HG02571 (cell line): ENCODE results near the gene SPRY4.
"Not testable (repeated sequence)": the region's sequence is repeated elsewhere in the genome, so short reads cannot be mapped to it uniquely, and the experiment has no call there.

Experiments used
- ATAC-seq: cut with Tn5 transposase; IDR thresholded peaks from one replicate; pipeline ENCODE4 v1.9.1; 2021; ENCODE audit warnings: mild to moderate bottlenecking, moderate library complexity; ENCODE audit not compliant: unreplicated experiment

SPRY4 gene

DNA sequence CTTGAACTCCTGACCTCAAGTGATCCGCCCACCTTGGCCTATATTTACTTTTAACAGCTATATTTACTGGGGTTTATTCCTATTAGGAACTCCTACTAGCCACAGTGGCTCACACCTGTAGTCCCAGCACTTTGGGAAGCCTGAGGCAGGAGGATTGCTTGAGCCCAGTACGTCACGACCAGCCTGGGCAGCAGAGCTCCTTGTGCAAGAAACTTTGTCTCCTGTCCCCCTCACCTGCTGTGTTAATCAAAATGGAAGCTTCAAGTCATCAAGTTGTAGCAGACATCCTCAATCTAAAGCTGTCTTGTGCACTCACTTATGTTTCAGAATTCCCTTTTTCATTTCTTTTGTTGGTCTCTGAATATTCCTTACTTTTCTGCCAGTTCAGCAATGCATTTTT lies 15.0 kb upstream of the SPRY4 start:
- no peak for ATAC-seq

DNA sequence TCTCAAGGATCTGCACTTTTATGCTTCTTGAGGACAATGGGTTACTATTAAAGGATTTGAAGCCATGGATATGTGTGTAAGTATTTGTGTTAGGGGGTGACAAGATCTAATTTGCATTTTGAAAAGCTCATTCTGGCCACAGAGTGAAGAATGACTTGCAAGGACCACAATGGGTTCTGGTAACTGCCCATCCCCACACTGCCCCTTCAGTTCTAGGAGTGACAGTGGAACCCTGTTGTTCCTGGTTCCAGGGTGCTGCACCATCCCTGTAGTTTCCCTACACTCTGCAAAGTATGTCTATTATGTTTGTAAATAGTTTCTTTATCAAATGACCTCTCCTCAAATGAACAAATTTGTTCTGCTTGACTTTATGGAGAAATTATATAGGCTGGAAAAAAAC lies 9.7 kb upstream of the SPRY4 start:
- ATAC-seq = no peak

DNA sequence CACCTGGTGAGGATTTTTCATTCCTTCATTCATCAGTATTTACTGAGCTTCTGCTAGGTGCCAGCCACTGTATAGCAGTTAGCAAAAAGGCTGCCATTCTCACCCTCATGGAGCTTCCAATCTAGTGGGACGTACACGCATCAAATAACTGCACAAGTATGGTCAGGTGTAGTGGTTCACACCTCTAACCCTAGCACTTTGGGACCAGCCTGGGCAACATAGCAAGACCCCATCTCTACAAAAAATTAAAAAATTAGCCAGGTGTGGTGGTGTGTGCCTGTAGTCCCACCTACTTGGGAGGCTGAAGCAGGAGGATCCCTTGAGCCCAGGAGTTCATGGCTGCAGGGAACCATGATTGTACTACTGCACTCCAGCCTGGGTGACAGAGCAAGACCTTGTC lies 8.9 kb upstream of the SPRY4 start:
- not testable (repeated sequence) for ATAC-seq

DNA sequence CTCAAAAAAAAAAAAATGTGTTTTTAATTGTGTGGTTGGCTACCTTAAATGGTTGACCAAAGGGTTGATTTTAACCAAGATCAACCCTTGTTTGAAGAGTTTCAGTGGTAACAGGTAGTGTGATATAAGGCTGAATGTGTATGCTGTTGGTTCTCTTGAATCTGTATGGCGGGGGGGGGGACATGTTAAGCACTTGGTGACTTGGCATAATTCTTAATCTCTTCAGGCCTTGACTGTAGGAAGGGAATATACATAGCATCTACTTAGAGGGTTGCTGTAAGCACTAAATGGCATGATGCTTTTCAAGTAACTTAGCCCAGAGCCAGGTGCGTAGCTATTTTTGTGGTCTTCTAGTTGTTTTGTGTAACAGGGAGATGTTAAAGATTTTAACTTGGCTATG lies 5.6 kb upstream of the SPRY4 start:
- no peak for ATAC-seq

DNA sequence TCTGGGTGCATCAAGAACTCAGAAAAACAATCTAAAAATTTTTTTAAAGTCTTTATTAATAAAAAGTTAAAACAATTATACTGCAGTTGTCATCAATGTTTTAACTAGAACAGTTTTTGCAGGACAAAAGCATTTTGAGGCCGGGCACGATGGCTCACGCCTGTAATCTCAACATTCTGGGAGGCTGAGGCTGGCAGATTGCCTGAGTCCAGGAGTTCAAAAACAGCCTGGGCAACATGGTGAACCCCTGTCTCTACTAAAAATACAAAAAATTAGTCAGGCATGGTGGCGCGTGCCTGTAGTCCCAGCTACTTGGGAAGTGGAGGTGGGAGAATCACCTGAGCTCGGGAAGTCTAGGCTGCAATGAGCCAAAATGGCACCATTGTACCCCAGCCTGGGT lies 5.2 kb upstream of the SPRY4 start:
- no peak for ATAC-seq

DNA sequence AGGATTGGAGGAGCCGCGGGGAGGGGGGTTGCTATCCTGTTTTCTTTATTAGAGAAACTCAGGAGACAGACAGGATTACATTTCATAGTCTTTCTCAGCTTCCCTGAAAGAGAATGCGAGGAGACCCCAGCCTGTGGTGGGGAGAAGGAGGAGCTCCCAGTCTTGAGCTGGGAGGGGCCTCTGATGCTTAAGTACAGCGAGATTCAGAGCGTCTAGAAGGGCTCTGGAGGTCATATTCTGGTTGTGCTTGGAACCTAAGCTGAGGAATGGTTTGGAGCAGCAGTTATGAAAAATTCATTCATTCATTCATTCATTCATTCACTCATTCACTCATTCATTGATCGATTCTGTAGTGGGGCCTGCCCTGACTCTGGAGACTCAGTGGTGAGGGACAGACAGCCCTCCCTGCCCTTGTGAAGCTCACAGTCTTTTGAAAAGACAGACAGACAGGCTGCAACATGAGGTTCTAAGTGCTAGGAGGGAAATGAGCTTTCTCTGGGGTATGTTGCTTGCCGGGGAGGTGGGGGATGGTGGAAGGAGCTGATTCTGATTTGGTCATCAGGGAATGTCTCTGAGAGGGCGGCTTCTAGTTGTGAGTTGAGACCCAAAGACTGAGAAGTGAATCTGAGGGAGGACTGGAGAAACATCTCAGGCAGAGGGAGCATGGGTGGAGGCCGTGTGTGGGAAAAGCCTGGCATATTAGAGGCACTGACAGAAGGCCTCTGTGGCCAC lies 2.5 kb upstream of the SPRY4 start:
- no peak for ATAC-seq

DNA sequence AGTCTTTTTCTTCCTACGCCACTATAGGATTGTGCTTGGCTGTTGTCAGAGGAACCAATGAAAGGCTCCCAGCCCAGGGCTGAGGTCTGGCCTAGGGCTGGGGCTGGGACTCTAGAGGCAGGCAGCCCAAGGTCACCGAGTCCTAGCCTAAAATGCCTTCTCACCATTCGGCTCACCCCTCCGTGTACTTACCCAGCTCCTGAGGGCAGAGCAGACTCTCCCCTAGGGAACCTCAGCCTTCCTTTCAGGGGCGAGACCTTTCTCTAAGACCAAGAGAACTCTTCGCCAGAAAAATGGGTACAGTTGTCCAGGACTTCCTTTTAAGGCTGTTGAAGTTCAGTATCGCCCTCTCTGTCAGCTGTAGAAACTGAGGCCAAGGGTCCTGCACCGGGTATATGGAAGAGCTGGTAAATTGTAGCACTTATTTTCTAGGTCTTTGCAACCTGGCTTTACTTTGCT lies 1.7 kb upstream of the SPRY4 start:
- ATAC-seq = no peak

DNA sequence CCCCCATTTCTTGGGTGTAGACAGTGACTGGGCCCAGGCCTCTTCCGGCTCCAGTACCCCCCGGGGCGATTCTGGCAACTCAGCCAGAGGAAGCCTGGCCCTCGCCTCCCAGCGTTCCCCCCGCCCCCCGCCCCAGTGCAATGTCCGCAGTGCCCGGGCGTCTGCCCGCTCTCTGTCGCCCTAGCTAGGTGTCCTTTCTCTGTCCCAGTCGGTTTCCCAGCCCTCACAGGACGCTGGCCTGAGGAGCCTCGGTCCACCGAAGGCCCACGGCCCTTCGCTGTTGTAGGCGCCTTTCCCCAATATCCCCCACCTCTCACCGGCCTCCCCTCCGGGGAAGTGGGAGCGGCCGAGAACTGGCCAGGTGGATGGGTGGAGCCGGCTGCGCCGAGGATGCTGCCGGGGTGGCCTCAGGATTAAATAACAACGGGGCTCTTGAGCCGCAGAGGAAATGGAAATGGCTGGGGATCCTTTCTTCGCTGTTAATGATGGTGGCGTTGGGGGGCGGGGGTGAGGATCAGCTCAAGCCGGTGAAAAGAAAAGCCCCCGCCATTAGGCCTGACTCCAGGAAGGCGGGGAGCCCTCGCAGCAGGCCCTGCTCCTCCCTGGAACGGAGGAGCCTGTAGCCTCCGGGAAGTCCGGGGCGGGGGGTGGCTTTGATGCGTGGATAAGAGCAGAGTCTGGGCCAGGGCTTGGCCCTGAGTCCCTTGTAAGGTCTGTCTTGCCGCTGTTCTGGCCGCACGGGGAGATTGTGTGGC lies 1.1 kb upstream of the SPRY4 start:
- no peak for ATAC-seq

DNA sequence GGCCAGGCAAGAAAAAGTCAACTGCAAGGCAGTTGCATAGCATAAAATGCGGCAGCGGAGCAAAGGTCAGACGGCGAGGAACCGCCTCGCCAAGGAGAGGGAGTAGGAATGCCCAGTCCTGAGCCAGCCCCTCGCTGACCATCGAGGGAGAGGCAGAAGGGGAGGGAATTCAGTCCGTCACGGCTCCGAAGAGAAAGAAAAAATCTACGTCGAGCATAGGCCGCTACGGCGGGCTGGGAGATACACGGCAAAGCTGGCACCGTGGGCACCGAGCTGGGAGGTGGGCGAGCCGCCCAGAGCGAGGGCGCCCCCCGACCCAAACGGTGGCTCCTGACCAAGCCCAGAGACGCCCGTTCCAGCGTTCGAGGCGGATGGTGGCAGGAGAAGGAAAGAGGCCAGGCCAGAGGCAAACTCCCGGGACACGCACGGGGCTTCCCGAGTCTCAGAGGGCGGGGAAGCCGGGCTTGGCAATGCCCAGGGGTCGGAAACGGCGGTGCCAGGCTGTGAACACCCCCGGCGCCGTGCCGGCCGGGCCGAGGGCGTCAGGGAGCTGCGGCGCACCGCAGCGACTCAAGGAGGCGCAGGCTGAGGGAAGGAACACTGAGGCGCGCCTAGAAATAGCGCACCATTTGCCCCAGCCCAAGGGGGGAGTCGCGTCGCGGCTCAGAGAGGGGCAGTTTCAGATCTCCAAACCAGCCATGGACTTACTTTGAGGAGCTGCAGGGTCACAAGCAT lies 518 bp downstream of the SPRY4 start:
- ATAC-seq = peak; percentile 39

DNA sequence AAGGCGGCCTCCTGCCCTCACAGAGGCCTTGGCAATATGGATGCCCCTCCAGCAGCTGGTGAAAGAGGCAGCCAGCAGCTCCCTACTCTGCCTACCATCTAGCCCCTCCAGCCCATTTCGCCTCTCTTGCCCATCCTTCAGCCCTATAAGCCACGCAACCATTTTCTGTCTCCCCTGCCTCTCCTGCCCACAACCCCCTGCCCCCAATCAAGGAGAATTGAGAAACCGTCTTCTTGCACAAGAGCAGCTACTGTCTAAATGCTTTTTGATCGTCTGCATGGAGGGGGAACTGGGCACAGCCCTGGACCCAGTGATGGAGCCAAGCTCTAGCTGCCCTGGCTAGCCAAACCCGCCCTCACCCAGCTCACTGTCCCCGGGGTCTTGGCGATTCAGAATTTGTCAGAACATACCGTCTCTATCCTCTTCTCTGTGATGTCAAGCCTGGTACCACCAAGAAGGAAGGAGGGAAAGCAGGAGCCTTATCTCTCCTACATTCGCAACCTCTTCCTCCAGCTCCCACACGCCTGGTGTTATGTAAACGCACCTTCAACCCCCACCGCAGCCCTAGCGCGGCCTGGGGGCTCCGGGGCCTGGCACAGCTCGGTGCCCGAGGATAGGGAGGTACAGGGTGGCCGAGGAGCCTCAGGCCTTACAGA lies 1.2 kb downstream of the SPRY4 start:
- no peak for ATAC-seq

DNA sequence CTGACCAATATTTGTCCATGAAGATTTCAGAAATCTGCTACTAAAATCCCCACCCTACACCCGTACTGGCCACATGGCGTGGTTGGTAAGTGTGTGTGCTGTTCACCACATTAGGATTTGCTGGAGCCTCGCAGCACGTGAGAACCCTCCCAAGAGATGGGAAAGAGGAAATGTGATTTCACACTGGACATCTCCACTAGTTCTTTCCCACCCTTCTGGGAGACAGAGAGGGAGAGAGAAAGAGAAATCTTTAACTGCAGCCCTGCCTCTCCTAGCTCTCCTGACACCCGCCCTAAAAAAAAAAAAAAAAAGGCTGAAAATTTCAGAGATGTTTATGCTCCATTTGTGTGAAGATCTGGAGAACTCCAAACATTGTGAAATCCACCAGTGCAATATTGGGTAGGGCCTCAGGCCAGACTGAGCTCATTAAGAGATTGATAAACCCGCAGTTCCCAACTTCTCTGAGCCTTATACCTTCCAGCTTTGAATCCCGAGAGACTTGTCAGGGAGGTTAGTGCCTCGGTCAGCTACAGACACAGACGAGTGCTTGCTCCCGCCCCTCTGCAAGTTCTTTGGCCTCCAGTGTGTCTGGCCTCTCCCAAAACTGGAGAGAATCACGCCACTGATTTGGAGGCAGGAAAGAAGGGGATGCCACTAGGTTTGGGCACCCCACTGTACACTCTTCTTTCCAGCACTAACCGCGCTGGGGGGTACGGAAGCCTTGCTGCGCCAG lies 1.9 kb downstream of the SPRY4 start:
- no peak for ATAC-seq

DNA sequence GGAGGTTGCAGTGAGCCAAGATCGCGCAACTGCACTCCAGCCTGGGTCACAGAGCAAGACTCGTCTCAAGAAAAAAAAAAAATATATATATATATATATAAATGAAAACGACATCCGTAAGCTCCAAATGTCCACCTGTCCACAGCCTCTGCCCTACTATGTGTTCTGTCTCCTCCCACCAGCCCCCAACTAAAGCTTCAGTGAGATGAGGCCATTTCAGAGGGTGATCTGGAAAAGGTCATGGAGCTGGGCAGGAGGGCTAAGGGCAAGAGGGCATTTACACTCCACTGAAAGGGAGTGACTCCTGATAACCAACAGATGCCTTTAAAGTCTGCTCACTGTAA lies 2.4 kb downstream of the SPRY4 start:
- no peak for ATAC-seq

DNA sequence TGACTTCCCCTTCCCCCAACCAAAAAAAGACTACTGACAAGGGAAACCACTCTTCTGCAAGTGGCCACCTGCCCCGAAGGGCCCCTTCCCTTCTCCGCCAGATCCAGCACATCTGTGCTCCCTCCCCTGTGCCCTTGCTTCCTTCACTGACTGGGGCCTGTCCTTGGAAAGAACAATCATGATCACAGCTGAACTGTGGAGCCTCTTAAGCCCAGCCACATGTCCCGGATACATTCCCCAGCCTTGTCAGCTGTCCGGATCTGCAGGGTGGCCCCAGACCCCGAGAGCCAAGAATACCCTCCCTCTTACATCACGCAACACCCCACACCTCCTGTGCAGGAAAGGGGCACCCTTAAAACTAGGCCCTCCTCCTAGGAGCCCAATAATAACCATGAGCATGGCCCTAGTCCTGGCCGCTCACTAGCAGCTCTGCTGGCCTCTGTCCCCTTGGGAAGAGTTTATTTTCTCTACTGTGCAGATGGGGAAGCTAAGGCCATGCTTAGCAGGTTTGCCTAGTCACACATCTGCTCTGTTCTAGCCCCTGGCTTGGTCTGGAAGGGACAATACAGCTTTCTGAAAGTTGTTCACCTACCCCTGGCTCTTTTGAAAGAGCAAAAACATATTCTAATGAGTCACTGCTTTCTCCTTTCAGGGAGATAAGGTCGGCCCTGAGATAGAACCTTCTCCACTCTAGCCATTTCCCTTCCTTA lies 3.8 kb downstream of the SPRY4 start:
- ATAC-seq = no peak

DNA sequence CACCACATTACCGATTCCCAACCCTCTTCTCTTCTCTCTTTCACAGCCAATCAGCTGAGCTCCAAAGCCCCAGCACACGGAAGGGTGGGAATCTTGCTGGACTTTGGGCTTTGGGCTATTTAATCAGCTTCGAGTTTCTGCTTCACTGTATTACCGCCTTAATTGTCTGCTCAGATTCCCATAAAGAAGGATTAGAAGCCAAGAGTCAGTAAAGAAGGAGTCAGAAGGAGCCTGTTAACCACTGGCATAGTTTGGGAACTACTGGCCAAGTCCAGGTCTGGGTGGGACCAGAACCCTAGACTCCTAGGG lies 4.4 kb downstream of the SPRY4 start:
- ATAC-seq = no peak

DNA sequence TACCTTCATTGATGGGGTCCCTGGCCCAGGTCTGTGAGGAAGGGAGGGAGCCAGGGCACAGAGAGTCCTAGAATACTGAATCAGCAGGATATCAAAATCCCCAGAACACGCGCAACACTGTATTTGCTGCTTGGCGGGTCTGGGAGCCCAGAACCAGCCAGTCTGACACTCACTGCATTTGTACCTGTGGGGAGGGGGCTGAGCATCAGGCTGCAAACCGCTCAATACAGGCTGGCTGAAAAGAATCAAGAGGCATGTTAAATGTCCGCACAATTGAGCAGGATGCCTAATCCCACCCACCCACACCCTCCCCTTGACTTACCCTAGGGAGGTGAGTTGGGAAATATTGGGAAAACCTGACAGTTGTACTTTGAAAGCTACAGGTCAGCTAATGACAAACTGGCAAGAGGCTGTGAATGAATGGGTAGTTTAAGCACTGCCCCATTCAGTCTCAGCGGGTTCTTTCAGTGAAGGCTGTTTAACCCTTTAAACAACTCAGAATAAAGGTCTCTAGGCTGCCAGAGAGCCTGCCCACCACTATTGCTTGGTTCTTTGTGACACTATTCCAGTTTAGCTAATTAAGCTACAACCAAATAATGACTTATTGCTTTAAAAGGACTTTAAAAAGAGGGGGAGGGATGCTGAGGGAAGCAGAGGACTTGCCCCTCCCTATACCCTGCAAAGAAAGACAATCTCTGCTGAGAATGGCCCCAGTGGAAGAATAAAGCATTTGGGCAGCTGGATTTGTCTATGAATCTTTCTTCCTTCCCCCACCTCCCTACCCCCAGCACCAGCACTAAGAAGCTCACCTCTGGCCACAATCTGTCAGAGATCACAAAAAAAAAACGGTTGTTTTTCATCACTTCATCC lies 5.0 kb downstream of the SPRY4 start:
- ATAC-seq = no peak

DNA sequence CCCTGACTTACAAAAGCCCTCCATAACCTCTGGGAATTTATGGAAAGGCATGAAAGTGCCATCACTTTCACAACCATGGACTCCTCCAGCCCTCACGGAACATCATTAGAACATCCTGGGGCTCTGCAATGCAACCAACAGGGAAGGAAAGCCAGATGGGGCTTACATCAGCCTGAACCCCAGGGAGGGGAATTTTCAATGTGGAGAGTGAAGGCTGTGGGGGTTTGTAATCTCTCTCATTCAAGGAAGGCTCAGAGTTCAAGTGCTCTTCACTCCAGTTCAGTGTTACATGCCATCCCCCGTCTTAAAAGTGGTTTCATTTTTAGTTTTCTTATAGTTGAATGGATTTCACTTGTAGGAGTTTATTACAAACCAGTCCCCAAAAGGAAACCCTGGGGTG lies 5.7 kb downstream of the SPRY4 start:
- no peak for ATAC-seq

DNA sequence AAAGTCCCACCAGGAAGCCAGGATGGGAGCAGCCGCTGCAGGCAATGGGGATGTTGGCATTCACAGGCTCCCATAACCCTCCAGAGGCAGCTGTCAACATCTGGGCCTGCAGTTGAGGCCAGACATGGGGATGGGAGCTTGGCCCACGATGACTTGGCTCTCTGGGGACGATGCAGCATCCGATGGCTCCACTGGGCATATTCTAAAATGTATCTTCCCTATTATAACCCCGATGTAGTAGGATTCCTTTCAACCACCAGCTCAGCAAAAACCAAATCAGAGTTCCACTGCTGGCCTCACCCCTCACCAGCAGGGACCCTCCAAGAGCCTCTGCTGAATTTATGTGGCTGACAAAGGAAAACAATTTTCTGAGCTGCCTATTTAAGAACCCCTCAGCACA lies 7.1 kb downstream of the SPRY4 start:
- no peak for ATAC-seq

DNA sequence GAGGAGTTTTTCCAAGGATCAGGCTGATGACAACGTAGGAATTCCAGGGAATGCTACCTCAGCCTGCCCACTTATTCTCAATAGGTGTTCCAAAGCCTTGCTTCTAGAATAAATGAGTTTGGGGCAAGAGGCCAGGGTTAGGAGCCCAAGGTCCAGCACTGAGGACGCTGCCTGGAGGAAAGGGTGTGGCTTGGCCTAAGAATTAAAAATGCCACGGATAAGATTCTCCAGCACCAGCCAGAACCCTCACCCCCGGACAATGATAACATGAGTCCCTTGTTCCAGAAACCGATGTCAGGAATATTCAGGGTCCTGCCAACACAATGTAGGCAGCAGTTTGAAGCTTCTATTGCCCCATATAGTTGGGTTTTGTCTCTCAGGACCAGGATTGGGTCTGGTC lies 7.6 kb downstream of the SPRY4 start:
- no peak for ATAC-seq

DNA sequence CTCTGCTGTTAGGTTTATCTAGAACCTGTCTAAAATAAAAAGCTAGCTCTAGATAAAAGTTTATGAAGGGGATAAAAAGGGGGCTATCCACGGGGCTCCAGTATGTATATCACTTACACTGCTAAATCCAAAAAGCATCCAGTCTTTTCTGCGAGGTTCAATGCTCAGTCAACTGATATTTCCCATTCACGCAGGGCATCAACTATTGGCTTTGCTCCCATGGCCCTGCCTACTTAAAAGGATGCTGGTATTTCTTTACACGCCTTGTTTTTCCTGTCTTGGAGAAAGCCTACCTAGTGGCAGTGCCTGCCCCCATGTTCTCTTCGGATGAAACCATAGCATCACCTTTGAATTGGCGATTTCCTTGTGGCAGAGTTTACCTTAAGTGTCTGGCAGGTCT lies 8.1 kb downstream of the SPRY4 start:
- ATAC-seq = no peak
